ENCODE results near the gene SLC44A1. TPM values are rescaled to one million over a fixed set of nuclear protein-coding genes. Genes with fewer than 3 reads are reported as not detected.

SLC44A1 gene
- total RNA-seq, 1 experiment from 2014 or later: 43.7 TPM

DNA sequence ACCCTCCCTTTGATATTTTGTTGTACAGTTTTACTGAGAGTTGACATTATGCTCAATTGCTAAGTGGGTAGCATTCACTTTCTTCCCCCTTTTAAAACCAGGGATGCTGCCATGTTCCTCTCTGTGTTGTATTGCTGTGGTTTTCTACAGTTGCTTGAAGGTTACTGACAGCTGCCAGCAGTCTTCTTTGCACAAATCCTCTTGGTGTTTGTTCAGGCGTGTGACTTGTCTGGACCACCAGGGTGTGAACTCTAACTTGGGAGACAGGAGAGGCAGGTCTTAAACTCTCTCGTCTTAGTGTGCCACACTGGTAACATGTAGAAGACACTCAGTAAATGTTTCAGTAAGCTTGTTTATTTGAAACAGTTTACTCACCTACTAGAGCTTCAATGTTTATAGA is 25.1 kb downstream of the SLC44A1 start:
- no peak for DNase-seq (ENCODE audit: low spot score)

DNA sequence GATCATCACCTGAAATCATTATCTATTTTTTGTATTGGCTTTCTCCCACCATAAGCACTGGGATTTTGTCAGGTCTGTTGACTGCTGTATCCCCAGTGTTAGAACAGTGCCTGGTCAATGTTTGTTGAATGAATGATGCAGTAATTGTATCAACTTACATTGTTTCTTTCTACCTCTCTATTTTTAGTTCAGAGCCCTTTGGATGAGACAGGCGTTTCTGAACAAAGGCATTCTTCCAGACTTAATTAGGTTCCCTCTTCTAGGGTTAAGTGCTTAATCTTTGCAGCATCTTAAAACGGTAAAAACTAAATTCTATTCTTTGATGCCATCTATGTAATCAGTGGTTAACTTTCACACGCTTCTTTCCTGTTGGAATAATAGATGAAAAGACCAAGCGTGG is 26.3 kb downstream of the SLC44A1 start:
- no peak for DNase-seq (ENCODE audit: low spot score)

DNA sequence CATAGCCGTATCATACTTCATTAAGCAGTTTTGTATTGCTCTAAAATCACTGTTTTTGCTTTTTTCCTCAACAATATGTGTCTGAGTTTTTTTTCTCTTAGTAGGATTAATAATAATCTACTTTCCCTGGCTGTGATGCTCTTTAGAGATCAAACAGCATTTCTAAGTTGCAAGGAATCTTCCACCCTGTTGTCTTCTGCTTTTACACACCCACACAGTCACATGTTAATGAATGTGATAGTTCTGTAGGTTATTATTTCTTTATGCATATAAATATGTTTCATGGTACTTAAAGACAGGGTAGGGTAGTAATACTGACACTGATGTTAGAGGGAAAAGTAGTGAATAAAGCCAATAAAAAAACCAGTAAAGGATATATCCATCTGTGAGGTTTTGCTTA is 29.3 kb downstream of the SLC44A1 start:
- DNase-seq (ENCODE audit: low spot score): no peak

DNA sequence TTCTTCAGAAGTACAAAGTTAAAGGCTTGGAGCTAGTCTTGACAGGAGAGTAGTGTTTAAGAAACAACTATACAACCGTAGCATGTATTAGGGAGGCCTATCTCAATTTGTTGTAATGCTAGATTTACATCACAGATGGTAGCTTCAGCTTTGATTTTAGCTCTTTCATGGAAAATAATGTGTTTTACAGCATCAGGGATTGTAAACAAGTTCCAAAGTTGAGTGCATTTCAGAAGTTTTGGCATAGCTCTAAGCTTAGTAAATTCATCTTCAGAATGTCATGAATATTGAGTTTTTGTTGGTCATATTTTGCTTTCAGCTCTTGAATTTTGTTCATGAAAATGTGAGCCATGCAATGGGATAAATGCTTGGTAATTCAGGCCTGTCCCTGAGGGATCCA is 30.7 kb downstream of the SLC44A1 start:
- DNase-seq (ENCODE audit: low spot score): no peak

DNA sequence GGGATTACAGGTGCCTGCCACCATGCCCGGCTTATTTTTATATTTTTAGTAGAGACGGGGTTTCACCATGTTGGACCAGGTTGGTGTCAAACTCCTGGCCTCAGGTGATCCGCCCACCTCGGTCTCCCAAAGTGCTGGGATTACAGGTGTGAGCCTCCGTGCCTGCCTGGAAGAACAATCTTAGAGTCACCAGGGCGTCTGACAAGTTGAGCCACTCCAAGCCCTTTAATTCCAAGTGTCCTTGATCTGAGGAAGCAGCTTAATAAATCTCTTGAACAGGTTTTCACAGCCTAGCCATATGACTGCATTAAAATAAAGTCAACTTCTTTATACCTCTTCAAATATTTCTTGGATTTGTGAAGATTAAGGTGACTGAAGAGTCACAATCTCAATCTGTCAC is 31.5 kb downstream of the SLC44A1 start:
- no peak for DNase-seq (ENCODE audit: low spot score)

DNA sequence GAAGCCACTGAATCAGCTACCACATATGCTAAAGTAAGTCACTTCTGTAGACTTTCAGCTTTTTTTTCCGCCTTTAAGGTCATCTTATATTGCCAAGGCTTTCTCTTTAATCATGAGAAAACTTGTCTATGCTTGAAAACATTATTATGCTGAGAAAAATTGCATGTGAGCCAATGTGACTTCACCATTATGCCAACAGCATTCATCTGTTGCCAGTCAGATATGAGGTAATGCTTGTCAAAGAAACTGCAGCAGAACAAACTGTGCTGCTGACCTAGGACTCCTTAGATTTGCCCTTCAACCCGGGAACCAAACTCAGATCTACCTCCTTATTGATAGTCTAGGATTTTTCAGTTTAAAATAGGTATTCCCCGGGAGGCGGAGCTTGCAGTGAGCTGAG is 34.3 kb downstream of the SLC44A1 start:
- DNase-seq (ENCODE audit: low spot score): no peak

DNA sequence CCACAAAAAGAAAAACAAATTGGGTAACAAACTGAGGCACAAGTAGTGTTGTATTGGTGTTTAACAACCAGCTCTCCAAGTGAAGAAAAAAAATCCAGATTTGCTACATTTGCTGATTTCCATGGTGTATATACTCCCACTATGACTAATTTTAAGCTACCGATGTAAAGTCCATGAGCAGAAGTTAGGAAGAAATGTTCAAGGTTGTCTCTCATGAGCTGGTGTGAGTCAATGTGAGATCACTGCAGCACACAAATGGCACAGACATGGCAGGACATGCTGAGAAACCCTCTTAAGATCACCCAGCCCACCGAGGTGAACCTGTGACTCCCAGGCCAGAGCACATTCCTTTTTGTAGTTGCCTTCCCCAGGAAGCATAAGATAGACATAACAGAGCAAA is 36.2 kb downstream of the SLC44A1 start:
- no peak for DNase-seq (ENCODE audit: low spot score)

DNA sequence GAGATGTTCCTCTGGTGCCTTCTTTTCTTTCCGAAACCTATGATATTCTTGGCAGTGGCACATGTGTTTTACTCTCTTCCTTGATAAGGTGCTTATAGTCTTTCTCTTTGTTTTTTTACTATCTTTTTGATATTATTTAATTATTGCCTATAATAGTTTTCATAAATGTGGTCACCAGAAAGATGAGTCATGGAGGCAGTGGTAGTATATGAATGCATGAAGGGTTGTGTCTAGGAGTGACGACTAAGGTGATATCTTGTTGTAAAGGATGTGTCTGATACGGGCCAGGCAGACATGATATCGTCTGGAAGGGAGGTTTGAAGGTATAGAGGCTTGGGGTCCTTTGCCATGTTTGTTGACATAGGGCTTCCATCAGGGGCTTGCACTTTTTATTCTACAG is 36.8 kb downstream of the SLC44A1 start:
- DNase-seq (ENCODE audit: low spot score): no peak

DNA sequence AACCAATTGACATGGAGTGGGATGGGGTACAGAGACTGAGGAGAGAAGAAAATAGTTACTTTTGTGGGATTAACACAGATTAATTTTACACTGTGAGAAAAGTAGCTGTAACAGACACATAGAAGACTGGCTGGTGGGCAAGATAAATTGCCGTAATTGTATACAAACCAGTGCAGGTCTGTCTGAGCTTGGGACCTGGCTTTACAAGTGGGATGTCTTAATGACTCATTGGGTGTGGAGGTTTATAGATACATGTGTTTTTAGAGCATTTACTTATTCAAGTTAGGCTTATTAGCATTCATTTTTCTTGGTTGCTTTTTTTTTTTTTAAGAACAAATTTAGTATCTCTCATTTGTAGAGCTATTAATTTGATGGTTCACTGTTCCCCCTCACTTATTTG is 37.5 kb downstream of the SLC44A1 start:
- no peak for DNase-seq (ENCODE audit: low spot score)

DNA sequence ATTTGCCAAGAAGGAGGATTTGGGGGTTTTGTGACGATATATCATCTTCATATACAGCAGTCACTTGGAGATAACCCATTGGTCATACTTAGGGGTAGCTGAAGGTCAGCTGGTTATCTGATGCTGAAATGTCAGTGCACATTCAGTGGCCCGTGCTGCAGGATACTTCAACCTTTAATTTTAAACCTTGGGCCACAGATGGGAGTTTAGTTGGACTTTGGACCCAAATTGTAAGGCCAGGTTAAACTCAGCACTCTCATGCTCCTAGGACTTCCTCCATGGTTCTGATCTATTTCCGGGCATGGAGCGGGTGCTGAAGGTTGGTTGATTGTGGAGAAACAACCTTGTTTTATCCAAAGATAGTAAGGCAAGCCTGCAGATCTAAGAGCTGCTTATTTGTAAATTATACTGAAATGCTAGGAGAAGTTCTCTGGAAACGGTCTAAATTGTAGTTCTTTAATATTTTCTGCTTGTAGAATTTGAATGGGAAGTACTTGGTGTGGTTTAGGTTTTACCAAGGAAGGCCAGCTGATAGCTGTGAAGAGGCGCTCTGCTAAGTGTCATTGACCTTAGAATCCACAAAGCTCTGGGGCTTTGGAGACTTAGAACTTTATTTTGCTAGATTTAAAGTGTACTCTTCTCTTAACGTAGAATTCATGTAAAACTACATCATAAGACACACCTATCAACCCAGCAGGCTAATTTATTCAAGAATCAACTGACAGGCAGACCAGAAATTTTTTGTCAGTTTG is 38.6 kb downstream of the SLC44A1 start:
- no peak for DNase-seq (ENCODE audit: low spot score)

DNA sequence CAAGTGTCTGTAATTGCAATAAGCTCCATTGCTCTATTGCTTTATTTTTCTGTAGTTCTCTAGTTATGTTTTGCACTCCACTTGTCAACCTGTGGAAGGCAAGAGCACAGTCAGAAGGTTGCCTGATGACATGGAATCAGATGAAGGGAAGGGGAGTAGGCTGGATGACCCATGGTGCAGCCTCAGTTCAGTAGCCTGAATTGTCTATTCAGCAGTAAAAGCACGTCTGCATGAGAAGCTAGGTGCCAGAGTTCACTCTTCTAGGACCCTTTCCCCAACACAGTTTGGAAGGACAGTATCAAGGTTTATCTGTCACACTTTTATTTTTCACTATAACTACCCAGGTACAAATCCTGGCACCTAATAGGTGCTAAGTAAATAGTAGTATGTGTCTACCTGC is 39.3 kb downstream of the SLC44A1 start:
- no peak for DNase-seq (ENCODE audit: low spot score)

DNA sequence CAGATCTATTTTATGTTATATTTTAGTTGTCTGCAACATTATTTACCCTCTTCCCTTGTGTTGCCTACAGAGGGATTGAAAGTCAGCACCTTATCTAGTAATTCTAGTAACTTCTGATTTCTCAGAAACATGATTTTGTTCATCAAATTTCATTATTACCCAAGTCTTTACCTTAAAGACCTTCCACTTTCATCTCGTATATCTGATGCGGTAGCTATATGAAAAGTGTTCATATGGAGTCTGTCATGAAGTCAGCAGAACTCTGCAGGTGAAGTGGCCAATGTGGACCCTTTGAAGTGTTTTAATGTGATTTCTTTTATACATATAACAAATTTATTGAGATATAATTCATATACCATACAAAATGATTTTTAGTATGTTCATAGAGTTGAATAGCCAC is 40.0 kb downstream of the SLC44A1 start:
- DNase-seq (ENCODE audit: low spot score): no peak

DNA sequence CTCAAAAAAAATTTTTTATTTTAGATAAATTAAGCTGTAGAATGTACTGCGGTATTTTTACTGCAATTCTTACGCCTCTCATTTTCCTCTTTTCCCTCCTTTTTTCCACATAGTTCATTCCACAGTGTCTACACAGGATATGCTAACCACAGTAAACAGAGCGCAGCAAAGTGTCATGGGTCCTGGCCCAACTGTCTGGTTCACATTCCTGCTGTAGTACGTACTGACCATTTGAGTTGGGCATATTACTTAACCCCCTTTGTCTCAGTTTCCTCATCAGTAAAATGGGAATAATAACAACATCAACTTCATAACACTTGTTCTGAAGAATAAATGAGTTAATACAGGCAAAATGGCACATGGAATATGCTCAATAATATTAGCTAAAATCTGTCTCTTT is 41.6 kb downstream of the SLC44A1 start:
- no peak for DNase-seq (ENCODE audit: low spot score)

DNA sequence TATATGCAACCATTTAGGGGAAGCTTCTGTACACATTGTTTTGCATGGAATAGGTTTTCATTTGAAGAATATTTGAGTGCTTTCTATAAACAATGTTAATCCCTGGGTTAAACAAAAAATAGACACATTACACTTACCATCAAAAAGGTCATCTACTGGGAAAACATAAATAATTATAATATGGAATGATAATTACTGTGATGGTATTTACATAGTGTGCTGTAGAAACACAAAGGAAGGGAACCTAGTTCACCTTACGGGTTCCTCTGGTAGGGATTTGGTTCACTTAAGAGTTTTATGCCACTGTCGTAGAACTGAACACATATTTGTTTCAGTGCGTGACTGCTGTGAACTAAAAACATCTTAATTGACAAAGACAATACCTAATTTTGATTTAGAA is 44.9 kb downstream of the SLC44A1 start:
- DNase-seq (ENCODE audit: low spot score): no peak

DNA sequence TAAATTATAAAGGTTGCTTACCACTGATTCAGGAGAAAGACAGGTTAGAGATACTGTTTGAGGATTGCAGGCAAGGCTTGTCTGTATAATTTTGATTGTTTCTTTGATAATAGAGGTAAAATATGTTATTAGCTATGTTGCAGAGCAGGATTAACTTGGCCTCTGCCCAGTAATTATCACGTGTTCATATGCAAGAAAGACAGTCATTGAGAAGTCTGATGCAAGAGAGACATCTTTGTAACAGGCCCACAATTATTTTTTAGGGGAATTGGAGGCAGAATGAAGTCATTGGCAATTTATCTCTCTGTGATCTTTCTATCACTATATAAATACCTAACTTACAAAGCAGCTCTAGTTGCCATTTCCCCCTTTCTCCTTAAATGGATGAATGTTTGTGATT is 46.0 kb downstream of the SLC44A1 start:
- peak; percentile 59 for DNase-seq (ENCODE audit: low spot score)

DNA sequence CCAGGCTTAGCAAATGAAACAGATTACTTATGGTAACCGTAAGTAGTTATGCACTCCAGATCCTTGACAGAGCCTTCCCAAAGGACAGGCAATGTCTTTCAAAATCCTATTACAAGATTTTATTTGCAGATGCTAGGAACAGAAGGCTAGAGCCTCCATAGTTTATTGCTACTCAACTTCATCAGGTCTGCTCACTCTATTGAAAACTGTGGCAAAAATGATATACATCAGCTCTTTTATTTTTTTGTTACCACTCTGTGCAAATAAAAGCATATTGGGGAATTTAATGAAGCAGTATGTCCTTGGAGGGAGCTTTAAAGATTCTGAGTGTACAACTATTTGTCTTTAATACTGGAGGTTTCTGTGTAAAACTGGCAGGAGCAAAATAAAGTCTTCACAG is 46.5 kb downstream of the SLC44A1 start:
- DNase-seq (ENCODE audit: low spot score): no peak

DNA sequence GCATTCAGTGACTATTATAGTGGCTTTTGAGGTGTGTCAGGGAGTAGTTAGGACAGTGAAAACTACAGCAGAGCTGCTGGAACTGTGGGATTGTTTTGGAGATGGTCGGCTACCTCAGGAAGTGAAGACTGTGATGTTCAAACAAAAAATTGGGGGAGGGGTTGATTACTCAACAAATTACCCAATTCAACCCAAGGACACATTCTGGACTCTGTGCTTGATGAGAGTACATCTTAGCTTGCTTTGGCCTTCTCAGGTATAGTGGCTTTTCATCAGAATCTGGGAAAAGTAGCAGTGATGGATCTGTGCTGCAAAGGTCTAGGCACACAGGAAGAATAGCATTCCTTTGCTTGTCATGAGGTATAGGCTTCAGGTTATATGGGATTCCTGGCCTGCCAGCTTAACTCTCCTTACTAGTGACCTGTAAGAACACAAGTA is 47.0 kb downstream of the SLC44A1 start:
- DNase-seq (ENCODE audit: low spot score): no peak

DNA sequence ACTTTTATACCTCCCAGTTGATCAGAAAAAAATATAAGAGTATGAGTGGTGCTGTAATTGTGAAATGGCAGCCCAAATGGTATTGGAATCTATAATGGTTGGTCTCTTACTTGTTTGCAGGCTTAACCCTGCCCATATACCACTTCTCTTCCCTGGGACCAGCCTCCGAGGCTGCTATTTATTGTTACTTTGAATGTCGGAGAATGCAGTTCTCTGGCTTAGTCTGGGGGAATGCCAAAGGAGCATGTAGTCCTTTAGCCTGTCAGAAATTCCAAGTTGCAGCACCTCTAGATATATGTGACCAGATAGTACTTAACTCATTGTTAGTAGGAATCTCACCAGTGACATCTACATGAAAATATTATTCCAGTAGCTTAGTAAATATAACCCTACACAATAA is 47.5 kb downstream of the SLC44A1 start:
- no peak for DNase-seq (ENCODE audit: low spot score)

DNA sequence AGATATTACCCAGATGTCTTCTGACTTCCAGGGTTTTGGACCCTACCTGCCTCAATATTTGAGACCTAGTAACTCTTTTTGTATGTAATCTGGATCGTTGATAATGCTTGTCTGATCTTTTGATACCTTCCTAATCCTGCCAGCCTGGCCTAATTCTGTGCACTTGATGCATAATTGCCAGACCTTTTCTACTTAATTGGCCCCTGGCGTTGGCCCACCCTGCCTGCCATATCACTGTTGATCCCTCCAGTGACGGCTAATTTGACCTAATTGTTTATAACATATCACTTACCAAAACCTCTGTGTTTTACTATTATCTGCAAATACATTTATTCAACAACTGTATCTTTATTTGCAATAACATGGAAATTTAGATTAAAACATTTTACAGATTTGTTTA is 49.0 kb downstream of the SLC44A1 start:
- DNase-seq (ENCODE audit: low spot score): no peak

DNA sequence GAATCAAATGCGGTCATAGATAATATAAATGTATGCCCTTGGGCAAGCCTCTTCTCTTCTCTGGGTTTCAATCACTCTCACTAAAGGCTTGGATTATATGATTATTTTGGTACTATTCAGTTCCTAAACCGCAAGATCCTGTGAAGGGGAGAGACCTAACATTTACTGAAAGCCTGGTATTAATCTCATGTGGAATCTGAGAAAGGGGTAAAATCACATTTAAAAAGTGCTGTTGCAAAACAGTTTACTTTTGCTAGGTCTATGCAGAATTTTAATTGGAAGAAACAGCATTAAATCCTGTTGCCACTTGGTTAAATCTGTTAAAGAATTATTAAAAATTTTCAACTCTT is 50.7 kb downstream of the SLC44A1 start:
- no peak for DNase-seq (ENCODE audit: low spot score)

DNA sequence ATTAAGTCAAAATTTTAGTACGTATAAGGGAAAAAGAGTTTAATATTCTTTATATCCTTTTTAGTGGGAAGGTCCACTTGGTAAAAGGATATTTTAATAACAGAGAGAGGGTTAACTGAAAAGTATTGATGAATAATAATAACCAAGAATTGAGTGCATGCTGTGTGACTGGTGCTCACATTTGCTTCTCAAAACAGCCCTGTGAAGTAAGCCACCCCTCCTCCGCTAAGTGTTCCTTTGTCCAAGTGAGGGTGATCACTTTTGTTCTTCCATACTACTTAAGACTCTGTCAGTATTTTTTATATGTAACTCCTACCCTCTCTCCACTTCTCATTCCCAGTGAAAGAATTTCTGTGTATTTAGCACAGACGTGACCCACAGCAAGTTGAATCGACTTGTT is 51.5 kb downstream of the SLC44A1 start:
- DNase-seq (ENCODE audit: low spot score): no peak

DNA sequence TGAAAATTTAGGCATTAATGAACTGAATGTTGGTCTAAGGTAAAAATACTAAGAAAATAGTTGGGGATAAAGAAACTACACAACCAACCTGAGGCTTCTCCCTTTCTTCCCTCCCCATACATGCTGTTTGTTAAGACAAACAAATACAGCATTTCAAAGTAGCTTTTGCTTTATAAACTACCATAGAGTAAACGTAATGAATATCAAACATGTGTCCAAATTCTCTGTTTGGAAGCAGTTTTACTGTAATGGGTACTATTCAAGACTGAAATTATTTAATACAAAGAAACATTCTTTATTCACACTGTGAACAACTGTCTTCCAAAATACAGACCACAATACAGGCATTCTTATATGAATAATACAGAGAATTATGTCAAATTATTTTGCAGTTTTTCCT is 52.0 kb downstream of the SLC44A1 start:
- DNase-seq (ENCODE audit: low spot score): no peak

DNA sequence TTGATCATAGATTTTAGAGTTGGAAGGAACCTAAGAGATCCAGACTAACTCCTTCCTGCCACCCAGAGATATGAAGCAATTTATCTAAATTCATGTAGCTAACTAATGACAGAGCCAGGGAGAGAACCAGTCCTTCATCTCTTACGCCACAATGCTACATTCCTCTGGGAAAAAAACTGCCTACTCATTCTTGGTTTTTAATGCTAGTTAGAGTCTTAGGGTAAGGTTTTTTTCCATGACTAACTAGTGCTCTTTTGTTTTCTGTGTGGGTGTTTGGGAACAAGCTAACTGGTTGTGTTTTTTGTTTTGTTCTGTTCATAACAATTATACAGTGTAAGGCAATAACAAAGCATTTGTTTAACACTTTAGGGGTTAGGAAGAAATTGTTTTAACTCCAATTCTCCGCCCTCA is 52.4 kb downstream of the SLC44A1 start:
- DNase-seq (ENCODE audit: low spot score): peak; percentile 49

DNA sequence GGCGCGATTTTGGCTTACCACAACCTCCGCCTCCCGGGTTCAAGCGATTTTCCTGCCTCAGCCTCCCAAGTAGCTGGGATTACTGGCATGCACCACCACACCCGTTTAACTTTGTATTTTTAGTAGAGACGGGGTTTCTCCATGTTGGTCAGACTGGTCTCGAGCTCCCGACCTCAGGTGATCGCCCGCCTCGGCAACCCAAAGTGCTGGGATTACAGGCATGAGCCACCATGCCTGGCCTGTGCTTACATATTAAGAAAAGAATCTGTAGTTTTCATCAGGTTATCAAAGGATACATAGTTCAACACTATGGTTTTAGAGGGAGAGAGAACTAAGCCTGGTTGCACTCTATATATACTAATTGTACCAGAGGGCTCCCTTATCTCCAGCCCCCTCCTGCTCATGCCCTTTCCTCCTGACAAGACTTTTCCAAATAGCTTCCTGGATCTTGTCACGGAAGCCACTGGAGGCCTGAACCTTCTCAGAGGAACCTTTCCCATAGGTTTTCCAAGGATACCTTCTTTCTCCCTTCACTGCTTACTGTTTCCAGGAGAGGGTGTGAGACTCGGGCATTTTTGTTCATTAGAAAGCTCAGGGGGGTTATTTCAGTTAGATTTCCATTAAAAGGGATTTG is 53.1 kb downstream of the SLC44A1 start:
- DNase-seq (ENCODE audit: low spot score): no peak

Data from HT-29 (cell line).